NT2/D1 (cell line): Measurements from ENCODE around the gene IFI27L2.
"Not testable (repeated sequence)": the region's sequence is repeated elsewhere in the genome, so short reads cannot be mapped to it uniquely, and the experiment has no call there.

Experiments
- DNase-seq: peaks from one replicate; pipeline ENCODE4 v3.0.0-alpha.2; 2011; ENCODE audit warnings: low read depth, low spot score
- H3K27me3 ChIP-seq: 2 replicates; pipeline ENCODE4 v1.6.0; 2011; ENCODE audit warnings: mild to moderate bottlenecking; ENCODE audit not compliant: insufficient read length, insufficient read depth
- H3K36me3 ChIP-seq: 2 replicates; pipeline ENCODE4 v1.6.1; 2011; ENCODE audit warnings: mild to moderate bottlenecking, low read length, mixed read lengths; ENCODE audit not compliant: insufficient read depth, insufficient read length
- H3K4me1 ChIP-seq: 2 replicates; pipeline ENCODE4 v1.5.1; 2011; ENCODE audit not compliant: insufficient read depth, insufficient read length
- H3K4me3 ChIP-seq: 2 replicates; pipeline ENCODE4 v1.5.1; 2011; ENCODE audit warnings: low read depth; ENCODE audit not compliant: insufficient read length
- H3K9ac ChIP-seq: 2 replicates; pipeline ENCODE4 v1.6.0; 2011; ENCODE audit warnings: low read depth; ENCODE audit not compliant: insufficient read length
- H3K9me3 ChIP-seq: 2 replicates; pipeline ENCODE4 v1.5.1; 2011; ENCODE audit warnings: mild to moderate bottlenecking, low read length; ENCODE audit not compliant: insufficient read depth
- SUZ12 ChIP-seq: IDR thresholded peaks from 2 replicates; pipeline ENCODE4 v1.6.1; 2011; ENCODE audit not compliant: insufficient read length, insufficient read depth; ENCODE audit errors: extremely low read depth
- YY1 ChIP-seq: IDR thresholded peaks from 2 replicates; pipeline ENCODE4 v1.6.1; 2011; ENCODE audit not compliant: insufficient read length, insufficient read depth
- ZNF274 ChIP-seq: IDR thresholded peaks from 2 replicates; pipeline ENCODE4 v1.6.1; 2011; ENCODE audit warnings: mild to moderate bottlenecking, low read depth, low read length

IFI27L2 gene

GRCh38 chr14:94162466-94162865 is 33.1 kb upstream of the IFI27L2 start:
- no peaks in the 10 kb centered on the region for H3K36me3 ChIP-seq
- peaks cover 12% of the 10 kb centered on the region for H3K27me3 ChIP-seq
- TF ChIP-seq SUZ12: no peak
- no peak for TF ChIP-seq YY1
- TF ChIP-seq ZNF274: no peak
- H3K4me1 ChIP-seq: peaks cover 10% of the 10 kb centered on the region
- H3K9me3 ChIP-seq: no peaks in the 10 kb centered on the region
- no peak overlapping the region for H3K9ac ChIP-seq
- no peak overlapping the region for H3K4me3 ChIP-seq
- DNase-seq: no peak

GRCh38 chr14:94161981-94162380 is 32.6 kb upstream of the IFI27L2 start:
- H3K9me3 ChIP-seq: no peaks in the 10 kb centered on the region

GRCh38 chr14:94161058-94161457 is 31.7 kb upstream of the IFI27L2 start:
- Histone ChIP-seq H3K9ac (no peak overlapping the region), H3K4me3 (no peak overlapping the region), H3K36me3 (no peaks in the 10 kb centered on the region), H3K9me3 (no peaks in the 10 kb centered on the region), H3K27me3 (peaks cover 12% of the 10 kb centered on the region), H3K4me1 (peaks cover 10% of the 10 kb centered on the region)
- DNase-seq: no peak
- TF ChIP-seq SUZ12 (no peak), YY1 (no peak), ZNF274 (no peak)

More at GRCh38 chr14:94161981-94162380, 32.6 kb upstream of the IFI27L2 start:
- no peak for DNase-seq
- no peaks in the 10 kb centered on the region for H3K36me3 ChIP-seq
- peaks cover 12% of the 10 kb centered on the region for H3K27me3 ChIP-seq
- H3K9ac ChIP-seq: no peak overlapping the region
- no peak overlapping the region for H3K4me3 ChIP-seq
- no peak for TF ChIP-seq SUZ12
- H3K4me1 ChIP-seq: peaks cover 10% of the 10 kb centered on the region

- Histone ChIP-seq H3K9ac (no peak overlapping the region), H3K4me3 (no peak overlapping the region), H3K4me1 (no peaks in the 10 kb centered on the region), H3K36me3 (no peaks in the 10 kb centered on the region), H3K9me3 (peaks cover 9% of the 10 kb centered on the region; the same call in 1 of the 2 replicates), H3K27me3 (no peaks in the 10 kb centered on the region)
- no peak for DNase-seq
- TF ChIP-seq YY1 (no peak), ZNF274 (no peak), SUZ12 (no peak)
These were observed 29.0 kb upstream of the IFI27L2 start for GRCh38 chr14:94158239-94158883.

- TF ChIP-seq SUZ12 (no peak), YY1 (no peak), ZNF274 (no peak)
- Histone ChIP-seq H3K4me3 (no peak overlapping the region), H3K9me3 (peaks cover 9% of the 10 kb centered on the region; the same call in 1 of the 2 replicates), H3K9ac (no peak overlapping the region), H3K36me3 (no peaks in the 10 kb centered on the region), H3K27me3 (no peaks in the 10 kb centered on the region), H3K4me1 (no peaks in the 10 kb centered on the region)
- DNase-seq: no peak
These were observed 27.8 kb upstream of the IFI27L2 start for GRCh38 chr14:94157197-94157596.

DNA sequence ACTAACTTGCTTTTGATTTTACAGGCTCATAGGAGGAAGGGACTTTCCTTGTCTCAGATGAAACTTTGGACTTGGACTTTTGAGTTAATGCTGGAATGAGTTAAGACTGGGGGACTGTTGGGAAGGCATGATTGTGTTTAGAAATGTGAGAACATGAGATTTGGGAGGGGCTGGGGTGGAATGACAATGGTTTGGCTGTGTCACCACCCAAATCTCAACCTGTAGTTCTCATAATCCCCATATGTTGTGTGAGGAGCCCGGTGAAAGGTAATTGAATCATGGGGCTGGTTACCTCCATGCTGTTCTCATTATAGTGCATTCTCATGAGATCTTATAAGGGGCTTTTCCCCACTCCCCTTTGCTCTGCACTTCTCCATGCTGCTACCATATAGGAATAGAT is 26.7 kb upstream of the IFI27L2 start:
- H3K4me1 ChIP-seq, H3K4me3 ChIP-seq, H3K36me3 ChIP-seq, H3K9ac ChIP-seq, DNase-seq, H3K27me3 ChIP-seq, H3K9me3 ChIP-seq: not testable (repeated sequence)

DNA sequence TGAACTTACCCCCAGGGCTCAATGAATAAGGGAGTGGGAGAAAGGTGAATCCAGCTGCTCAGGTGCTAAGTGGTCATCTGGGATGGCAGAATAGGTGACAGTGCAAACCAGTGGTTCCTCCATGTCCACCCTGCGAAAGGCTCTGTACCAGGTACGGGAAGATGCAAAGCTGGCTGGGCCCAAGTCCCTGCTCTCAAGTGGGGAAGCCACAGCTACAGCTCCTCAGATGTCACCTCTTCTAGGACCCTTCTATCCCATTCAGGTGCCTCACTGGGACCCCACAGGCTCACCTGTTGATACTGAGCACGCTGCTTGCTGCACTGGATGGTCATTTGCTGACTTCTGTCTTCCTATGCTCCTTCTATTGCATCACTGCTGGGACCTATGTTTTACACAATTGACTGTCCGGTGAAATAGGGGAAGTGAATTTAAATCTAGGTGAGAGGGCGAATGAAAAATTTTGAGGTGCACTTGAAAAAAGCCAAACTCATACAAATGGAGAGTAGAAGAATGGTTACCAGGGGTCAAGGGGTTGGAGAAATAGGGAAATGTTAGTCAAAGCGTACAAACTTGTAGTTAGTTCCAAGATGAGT is 24.4 kb upstream of the IFI27L2 start:
- Histone ChIP-seq H3K36me3 (no peaks in the 10 kb centered on the region), H3K4me1 (no peaks in the 10 kb centered on the region), H3K4me3 (no peak overlapping the region), H3K27me3 (no peaks in the 10 kb centered on the region), H3K9ac (no peak overlapping the region), H3K9me3 (peaks cover 9% of the 10 kb centered on the region; the same call in 1 of the 2 replicates)
- no peak for TF ChIP-seq SUZ12
- TF ChIP-seq ZNF274: no peak
- no peak for DNase-seq

DNA sequence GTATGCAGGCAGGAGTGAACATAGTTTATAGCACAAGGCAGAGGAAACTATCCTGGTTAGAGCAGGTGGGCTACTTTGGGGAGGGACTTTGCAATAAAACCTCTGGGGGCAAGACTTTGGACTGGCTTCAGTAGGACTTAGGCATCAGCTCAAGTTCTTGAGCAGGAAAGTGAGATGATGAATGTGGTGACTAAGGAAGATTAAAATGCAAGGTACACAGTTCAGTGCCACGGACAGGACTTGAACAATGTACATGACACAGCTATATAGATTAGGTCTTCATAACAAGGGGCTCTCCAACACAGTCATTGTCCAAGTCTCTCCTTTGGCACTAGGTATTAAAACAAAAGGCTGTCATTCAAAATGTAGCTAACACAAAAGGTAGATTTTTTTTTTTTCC is 23.3 kb upstream of the IFI27L2 start:
- no peak overlapping the region for H3K9ac ChIP-seq

More for the DNA sequence above, 23.3 kb upstream of the IFI27L2 start:
- no peak for TF ChIP-seq SUZ12
- no peak for TF ChIP-seq ZNF274
- no peak for TF ChIP-seq YY1
- DNase-seq: no peak
- no peaks in the 10 kb centered on the region for H3K27me3 ChIP-seq
- H3K36me3 ChIP-seq: no peaks in the 10 kb centered on the region
- no peak overlapping the region for H3K4me3 ChIP-seq
- no peaks in the 10 kb centered on the region for H3K4me1 ChIP-seq
- peaks cover 9% of the 10 kb centered on the region; the same call in 1 of the 2 replicates for H3K9me3 ChIP-seq
